HG03575 (cell line): ENCODE measurements around the gene NBPF12.
"Not testable (repeated sequence)": the region's sequence is repeated elsewhere in the genome, so short reads cannot be mapped to it uniquely, and the experiment has no call there.

Experiments
- ATAC-seq: cut with Tn5 transposase; IDR thresholded peaks from one replicate; pipeline ENCODE4 v1.9.1; 2021; ENCODE audit not compliant: unreplicated experiment, insufficient number of reproducible peaks, low FRiP score; ENCODE audit errors: extremely low read depth

NBPF12 gene, protein sequence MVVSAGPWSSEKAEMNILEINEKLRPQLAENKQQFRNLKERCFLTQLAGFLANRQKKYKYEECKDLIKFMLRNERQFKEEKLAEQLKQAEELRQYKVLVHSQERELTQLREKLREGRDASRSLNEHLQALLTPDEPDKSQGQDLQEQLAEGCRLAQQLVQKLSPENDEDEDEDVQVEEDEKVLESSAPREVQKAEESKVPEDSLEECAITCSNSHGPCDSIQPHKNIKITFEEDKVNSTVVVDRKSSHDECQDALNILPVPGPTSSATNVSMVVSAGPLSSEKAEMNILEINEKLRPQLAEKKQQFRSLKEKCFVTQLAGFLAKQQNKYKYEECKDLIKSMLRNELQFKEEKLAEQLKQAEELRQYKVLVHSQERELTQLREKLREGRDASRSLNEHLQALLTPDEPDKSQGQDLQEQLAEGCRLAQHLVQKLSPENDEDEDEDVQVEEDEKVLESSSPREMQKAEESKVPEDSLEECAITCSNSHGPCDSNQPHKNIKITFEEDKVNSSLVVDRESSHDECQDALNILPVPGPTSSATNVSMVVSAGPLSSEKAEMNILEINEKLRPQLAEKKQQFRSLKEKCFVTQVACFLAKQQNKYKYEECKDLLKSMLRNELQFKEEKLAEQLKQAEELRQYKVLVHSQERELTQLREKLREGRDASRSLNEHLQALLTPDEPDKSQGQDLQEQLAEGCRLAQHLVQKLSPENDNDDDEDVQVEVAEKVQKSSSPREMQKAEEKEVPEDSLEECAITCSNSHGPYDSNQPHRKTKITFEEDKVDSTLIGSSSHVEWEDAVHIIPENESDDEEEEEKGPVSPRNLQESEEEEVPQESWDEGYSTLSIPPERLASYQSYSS (N-terminal part only)

DNA sequence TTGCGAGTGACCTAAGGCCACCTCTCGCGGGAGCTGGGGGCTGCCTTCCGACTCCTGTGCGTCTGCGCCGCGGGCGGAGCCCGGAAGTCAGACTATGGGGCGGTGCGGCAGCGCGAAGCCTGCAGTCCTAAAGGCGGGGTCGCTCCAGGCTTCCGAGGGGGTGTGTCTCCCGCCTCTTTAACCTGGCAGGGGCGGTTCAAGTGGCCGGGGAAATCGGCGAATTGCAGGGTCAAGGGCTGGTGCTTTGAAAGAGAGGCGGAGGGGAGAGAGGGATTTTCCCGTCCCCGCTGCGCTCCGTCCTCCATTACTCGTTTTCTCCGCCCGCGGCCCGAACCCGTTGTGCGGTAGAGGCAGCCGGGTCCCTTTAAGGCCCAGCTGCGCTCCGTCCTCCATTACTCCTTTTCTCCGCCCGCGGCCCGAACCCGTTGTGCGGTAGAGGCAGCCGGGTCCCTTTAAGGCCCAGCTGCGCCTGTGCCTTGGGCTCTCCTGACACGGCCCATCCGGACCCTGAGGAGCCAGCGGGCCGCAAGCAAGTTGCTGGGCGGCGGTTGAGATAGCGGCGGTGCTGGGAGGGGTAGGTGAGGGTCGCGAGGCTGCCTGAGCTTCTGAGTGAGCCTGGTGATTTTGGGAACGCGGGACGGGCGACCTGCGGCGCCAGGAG lies at the start of gene NBPF12:
NBPF12 (plus strand) TSS at position 83 of the 661 bp plus-strand sequence. CDS start 21,820 bp downstream, outside the sequence.
- ATAC-seq: not testable (repeated sequence)

- ATAC-seq: not testable (repeated sequence)
Observed at GRCh38 chr1:146891355-146891754, 46.8 kb upstream of the NBPF12 start.

GRCh38 chr1:146892331-146892730 lies 45.8 kb upstream of the NBPF12 start:
- ATAC-seq: not testable (repeated sequence)

GRCh38 chr1:146907565-146908261 lies 30.4 kb upstream of the NBPF12 start:
- not testable (repeated sequence) for ATAC-seq

DNA sequence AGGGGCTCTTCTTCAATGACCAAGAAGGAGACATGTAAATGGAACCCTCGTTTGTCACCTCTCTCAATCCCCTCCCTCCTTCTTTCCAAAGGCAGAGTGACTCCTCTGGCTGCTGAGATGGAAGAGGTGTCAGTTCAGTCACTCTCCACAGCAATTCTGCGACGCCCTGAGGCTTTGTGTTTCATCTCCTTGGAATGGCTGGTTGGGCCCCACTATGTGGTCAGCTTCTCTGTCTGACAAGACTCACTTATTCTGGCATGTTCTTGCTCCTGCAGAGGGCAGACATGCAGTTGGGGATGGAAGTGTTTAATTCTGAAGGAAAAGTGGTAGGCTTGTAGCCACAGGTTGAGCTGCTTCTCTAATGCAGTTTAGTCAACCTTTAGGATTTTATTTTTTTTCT lies 25.1 kb upstream of the NBPF12 start:
- ATAC-seq: not testable (repeated sequence)

DNA sequence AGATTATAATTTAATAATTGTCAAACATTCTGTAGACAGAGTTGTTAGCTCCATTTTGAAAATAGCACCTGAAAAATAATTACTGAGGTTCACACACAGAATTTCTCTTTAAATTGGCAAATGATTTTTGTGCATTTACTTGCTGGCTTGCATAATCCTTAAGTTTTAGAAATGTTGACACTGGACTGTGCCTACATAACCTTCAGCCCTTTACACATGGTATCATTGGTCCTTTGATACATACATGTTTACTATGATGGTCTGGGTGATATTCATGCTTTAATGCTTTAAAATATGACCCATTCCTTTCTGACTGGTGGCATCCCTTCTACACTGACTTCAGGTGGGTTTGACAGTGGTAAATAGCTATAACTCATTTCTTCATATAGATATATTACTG lies 17.3 kb upstream of the NBPF12 start:
- not testable (repeated sequence) for ATAC-seq

DNA sequence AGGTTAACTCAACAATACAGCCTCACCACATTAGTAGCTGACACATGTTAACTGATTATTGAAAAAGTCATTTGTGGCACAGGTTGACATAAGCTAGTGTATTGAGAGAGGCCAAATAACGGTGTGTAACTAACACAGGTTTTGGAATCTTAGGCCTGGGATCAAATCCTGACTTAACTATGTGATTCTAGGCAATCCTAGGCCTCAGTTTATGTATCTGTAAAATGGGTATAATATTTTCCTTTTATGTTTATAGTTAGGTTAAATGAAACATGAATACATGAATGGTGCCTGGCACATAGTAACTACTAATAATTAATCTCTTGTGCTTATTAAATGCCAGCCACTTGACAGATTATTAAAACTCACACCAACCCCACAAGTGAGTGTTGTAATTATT lies 15.5 kb upstream of the NBPF12 start:
- ATAC-seq: not testable (repeated sequence)

DNA sequence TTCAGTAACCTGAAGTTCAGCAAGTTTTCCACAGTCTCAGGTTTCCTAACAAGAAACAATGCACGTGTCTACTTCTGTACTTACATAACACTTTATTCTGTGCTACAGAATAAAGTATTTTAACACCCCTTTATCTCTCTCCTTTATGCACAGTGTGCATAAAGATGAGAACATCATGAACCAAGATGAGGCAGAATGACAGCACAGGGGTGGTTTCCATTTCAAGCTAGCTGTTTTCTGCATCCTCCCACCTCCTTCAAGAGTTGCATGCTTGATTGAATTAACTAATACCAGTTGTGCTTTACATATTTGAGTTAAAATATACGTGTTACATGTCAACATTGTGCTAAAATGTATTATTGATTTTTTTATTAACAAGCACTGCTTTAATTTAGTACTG lies 14.0 kb upstream of the NBPF12 start:
- not testable (repeated sequence) for ATAC-seq

- ATAC-seq: not testable (repeated sequence)
Observed at GRCh38 chr1:146926413-146926812, 11.7 kb upstream of the NBPF12 start.

- not testable (repeated sequence) for ATAC-seq
Observed at GRCh38 chr1:146930225-146930624, 7.9 kb upstream of the NBPF12 start.

GRCh38 chr1:146934390-146935223 lies 3.5 kb upstream of the NBPF12 start:
- ATAC-seq: peak; percentile 38

DNA sequence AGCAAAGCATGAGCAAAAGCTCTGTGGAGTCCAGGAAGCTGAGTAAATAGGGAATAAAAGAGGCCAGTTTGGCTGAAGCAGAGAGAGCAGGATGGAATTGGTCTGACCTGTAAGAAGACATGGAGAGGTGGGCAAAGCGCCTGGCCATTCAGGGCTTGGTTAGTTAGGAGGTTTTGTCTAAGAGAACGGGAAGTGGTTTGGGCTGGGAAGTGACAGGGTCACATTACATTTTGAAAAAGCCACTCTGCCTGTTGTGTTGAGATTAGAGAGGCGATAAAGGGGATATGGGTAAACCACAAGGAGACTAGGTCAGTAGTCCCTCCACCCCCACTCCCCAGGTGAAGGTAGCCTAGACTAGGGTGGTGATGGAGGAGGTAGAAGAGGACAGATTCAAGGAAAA lies 662 bp upstream of the NBPF12 start:
- ATAC-seq: not testable (repeated sequence)

GRCh38 chr1:146938927-146939786 lies 1.0 kb downstream of the NBPF12 start:
- ATAC-seq: not testable (repeated sequence)

DNA sequence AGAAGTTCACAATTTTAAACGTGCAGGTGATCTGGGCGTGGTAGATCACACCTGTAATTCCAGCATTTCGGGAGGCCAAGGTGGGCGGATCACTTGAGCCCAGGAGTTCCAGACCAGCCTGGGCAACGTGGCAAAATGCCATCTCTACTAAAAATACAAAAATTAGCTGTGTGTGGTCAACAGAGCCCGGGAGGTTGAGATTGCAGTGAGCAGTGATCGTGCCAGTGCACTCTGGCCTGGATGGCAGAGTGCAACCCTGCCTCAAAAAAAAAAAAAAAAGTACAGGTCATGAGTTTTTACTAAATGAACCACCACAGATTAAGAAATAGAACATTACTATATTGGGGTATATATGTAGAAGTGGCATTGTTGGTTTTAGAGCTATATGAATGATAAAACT lies 2.2 kb downstream of the NBPF12 start:
- not testable (repeated sequence) for ATAC-seq

GRCh38 chr1:146943342-146943886 lies 5.3 kb downstream of the NBPF12 start:
- not testable (repeated sequence) for ATAC-seq

DNA sequence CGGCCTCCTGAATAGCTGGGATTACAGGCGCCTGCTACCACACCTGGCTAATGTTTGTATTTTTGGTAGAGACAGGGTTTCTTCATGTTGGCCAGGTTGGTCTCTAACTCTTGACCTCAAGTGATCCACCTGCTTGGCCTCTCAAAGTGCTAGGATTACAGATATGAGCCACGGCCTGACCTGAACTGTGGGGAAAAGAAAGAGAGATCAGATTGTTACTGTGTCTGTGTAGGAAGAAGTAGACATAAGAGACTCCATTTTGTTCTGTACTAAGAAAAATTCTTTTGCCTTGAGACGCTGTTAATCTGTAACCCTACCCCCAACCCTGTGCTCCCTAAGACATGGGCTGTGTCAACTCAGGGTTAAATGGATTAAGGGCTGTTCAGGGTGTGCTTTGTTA lies 10.0 kb downstream of the NBPF12 start:
- ATAC-seq: not testable (repeated sequence)

GRCh38 chr1:146964340-146964739 lies 26.2 kb downstream of the NBPF12 start:
- not testable (repeated sequence) for ATAC-seq
